Renal cortex interstitium (tissue), 11 donors: ENCODE data around the gene CHI3L2. TPM values are rescaled to one million over a fixed set of nuclear protein-coding genes. Genes with fewer than 3 reads are reported as not detected.

Source experiments
- DNase-seq, 11 donors: peaks; one replicate each; pipeline ENCODE4 v3.0.0-alpha.2; 2013; ENCODE audit warnings: low read depth in 9 of 11, low spot score in 4 of 11; ENCODE audit errors: extremely low read depth in 1 of 11
- polyA plus RNA-seq, 3 donors: library from polyadenylated mRNA; unstranded; fragments of 120-200 nt; gene quantifications; one replicate each; pipeline ENCODE4 v1.2.1, GENCODE V29; 2013; ENCODE audit not compliant: insufficient read length in 3 of 3

CHI3L2 gene
- polyA plus RNA-seq, 3 donors = 0.09 to 0.28 (median 0.18) TPM

- DNase-seq = no peak
Measured at GRCh38 chr1:111275780-111276433, 48.4 kb downstream of the CHI3L2 start.

GRCh38 chr1:111279144-111279543 lies 51.6 kb downstream of the CHI3L2 start:
- DNase-seq = no peak

DNA sequence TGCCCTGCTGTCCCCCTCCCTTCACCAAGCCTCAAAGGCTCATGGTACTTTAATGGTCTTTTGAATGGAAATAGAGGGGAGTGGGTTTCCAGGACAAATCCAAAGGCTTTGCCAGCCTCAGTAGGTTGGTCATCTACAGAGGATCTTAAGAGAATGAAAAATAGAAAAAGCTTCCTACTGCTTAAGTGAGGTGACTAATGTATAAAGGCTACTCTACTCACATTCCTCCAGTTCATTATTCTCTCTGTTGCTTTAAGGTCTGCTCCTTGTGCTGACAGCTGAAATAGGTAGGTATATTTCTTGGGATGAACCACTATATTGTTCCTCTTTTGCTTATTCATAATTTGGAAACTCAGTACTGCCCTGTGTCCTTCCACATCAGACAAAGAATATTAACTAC lies 52.8 kb downstream of the CHI3L2 start:
- no peak for DNase-seq

DNA sequence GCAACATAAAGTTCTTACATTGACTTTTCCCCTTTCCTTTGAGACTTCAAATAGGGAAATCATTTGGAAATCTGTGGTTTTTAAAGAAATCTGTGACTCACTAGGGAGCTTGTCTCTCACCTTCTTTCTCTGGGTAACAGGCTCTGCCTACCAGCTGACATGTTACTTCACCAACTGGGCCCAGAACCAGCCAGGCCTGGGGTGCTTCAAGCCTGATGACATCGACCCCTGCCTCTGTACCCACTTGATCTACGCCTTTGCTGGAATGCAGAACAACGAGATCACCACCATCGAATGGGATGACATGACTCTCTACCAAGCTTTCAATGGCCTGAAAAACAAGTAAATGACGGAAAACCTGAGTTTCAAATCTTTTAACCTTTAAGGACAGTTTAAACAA lies 53.9 kb downstream of the CHI3L2 start:
- no peak for DNase-seq

GRCh38 chr1:111283838-111284237 lies 56.3 kb downstream of the CHI3L2 start:
- DNase-seq = no peak

- DNase-seq = no peak
Measured at GRCh38 chr1:111285879-111286278, 58.4 kb downstream of the CHI3L2 start.

- DNase-seq = no peak
Measured at GRCh38 chr1:111286912-111287311, 59.4 kb downstream of the CHI3L2 start.

DNA sequence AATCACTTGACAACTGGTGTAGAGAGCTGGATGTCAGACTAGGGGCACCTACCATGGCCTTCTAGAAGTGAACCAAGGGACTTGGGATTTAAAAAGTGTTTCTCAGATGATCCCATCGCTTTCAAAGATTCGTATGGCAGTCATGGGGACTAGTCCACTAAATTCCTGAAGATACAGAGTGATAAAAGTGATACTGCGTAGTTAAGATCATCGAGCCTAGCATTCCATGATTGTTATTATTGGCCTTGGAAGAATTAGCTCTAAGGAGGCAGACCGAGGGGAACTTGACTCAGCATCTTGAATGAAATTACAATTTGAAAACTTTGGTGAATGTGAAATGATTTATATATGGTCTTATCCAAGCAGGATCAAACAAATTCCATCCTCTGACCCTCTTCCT lies 61.9 kb downstream of the CHI3L2 start:
- DNase-seq = no peak

DNA sequence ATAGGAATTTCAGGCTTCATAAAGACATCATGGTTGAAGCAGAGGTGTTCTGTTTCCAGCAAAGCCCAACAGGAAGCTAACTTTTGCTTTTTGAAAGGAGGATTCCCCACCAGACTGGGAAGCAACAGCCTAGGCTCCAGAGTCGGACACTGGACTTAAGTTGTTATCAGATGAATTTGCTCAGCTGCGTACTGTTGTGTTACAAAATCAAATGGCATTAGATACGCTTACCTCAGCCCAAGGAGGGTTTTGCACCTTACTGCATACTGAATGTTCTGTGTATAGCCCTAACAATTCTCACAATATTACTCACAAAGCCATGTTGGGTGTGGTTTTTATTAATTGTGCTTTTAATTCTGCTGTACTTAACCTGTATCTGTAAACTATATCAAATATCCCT lies 62.6 kb downstream of the CHI3L2 start:
- DNase-seq = no peak

GRCh38 chr1:111290630-111291029 lies 63.1 kb downstream of the CHI3L2 start, which contains the start of gene CHIA:
CHIA (plus strand) TSS chr1:111290851; CDS start chr1:111310468, 19,617 bp downstream.
- DNase-seq = no peak

Other genes with a start within 250 kb of the CHI3L2 start
- 10 to 100 TPM; 65.6 to 78.5 (median 66.4) TPM for gene DRAM2, start 87.6 kb upstream of the CHI3L2 start, polyA plus RNA-seq
- 10 to 100 TPM; 41.3 to 57.9 (median 47.2) TPM for gene CEPT1, start 87.5 kb upstream of the CHI3L2 start, polyA plus RNA-seq
- 10 to 100 TPM; 15.1 to 22.6 (median 15.2) TPM for gene DENND2D, start 27.1 kb upstream of the CHI3L2 start, polyA plus RNA-seq
- not detected for gene CHIA, start 63.1 kb downstream of the CHI3L2 start, polyA plus RNA-seq
- 1 to 10 TPM; 3.2 to 5.9 (median 3.8) TPM for gene OVGP1, start 200.0 kb downstream of the CHI3L2 start, polyA plus RNA-seq
- gene WDR77, start 221.5 kb downstream of the CHI3L2 start, polyA plus RNA-seq = 10 to 100 TPM; 38.0 to 49.0 (median 40.7) TPM
- gene ATP5PB, start 221.8 kb downstream of the CHI3L2 start, polyA plus RNA-seq = 100 to 1,000 TPM; 324 to 412 (median 381) TPM
- 1 to 10 TPM; 4.1 to 5.7 (median 4.6) TPM for gene C1orf162, start 246.3 kb downstream of the CHI3L2 start, polyA plus RNA-seq